ENCODE measurements around the gene BCL2.

DNA sequence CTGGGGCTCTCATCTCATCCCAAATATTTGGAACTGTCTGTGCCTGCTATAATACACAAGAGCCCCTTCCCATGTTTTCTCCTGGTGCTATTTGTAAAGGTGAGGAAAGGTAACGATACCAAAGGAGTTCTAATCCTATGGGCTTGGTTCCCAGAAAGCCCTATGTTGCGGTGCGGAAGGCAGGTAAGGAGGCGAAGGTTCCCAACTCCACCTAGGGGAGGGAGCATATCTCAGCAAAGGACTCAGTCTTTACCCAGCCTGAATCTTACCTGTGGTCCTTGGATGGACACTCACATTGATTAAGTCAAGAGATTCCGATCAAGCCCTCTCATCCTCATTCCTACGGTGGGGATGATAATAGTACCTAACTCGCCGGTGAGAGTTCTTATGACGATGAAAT is 140.1 kb downstream of the BCL2 start:
- TF ChIP-seq ESRRA (CRISPR knock-in tag; IDR thresholded peaks at IDR 0.05; ENCODE audit: borderline replicate concordance) (no peak), SOX15 (CRISPR knock-in tag; IDR thresholded peaks at IDR 0.05) (no peak)
- TF ChIP-seq, protein P1, sequence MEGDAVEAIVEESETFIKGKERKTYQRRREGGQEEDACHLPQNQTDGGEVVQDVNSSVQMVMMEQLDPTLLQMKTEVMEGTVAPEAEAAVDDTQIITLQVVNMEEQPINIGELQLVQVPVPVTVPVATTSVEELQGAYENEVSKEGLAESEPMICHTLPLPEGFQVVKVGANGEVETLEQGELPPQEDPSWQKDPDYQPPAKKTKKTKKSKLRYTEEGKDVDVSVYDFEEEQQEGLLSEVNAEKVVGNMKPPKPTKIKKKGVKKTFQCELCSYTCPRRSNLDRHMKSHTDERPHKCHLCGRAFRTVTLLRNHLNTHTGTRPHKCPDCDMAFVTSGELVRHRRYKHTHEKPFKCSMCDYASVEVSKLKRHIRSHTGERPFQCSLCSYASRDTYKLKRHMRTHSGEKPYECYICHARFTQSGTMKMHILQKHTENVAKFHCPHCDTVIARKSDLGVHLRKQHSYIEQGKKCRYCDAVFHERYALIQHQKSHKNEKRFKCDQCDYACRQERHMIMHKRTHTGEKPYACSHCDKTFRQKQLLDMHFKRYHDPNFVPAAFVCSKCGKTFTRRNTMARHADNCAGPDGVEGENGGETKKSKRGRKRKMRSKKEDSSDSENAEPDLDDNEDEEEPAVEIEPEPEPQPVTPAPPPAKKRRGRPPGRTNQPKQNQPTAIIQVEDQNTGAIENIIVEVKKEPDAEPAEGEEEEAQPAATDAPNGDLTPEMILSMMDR (IDR thresholded peaks at IDR 0.05) = no peak
- TF ChIP-seq, protein P2, sequence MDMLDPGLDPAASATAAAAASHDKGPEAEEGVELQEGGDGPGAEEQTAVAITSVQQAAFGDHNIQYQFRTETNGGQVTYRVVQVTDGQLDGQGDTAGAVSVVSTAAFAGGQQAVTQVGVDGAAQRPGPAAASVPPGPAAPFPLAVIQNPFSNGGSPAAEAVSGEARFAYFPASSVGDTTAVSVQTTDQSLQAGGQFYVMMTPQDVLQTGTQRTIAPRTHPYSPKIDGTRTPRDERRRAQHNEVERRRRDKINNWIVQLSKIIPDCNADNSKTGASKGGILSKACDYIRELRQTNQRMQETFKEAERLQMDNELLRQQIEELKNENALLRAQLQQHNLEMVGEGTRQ (CRISPR knock-in tag; IDR thresholded peaks at IDR 0.05) = no peak
- TF ChIP-seq, protein P3, sequence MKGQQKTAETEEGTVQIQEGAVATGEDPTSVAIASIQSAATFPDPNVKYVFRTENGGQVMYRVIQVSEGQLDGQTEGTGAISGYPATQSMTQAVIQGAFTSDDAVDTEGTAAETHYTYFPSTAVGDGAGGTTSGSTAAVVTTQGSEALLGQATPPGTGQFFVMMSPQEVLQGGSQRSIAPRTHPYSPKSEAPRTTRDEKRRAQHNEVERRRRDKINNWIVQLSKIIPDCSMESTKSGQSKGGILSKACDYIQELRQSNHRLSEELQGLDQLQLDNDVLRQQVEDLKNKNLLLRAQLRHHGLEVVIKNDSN (CRISPR knock-in tag; IDR thresholded peaks at IDR 0.05) = no peak
- TF ChIP-seq, protein P4, sequence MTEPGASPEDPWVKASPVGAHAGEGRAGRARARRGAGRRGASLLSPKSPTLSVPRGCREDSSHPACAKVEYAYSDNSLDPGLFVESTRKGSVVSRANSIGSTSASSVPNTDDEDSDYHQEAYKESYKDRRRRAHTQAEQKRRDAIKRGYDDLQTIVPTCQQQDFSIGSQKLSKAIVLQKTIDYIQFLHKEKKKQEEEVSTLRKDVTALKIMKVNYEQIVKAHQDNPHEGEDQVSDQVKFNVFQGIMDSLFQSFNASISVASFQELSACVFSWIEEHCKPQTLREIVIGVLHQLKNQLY (CRISPR knock-in tag; IDR thresholded peaks at IDR 0.05) = no peak
- TF ChIP-seq, protein P5, sequence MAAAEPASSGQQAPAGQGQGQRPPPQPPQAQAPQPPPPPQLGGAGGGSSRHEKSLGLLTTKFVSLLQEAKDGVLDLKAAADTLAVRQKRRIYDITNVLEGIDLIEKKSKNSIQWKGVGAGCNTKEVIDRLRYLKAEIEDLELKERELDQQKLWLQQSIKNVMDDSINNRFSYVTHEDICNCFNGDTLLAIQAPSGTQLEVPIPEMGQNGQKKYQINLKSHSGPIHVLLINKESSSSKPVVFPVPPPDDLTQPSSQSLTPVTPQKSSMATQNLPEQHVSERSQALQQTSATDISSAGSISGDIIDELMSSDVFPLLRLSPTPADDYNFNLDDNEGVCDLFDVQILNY (CRISPR knock-in tag; IDR thresholded peaks at IDR 0.05) = no peak
